ENCODE data around the gene ARHGAP25. TPM values are rescaled to one million over a fixed set of nuclear protein-coding genes. Genes with fewer than 3 reads are reported as not detected.

The ARHGAP25 gene
- total RNA-seq, 4 donors from 2014 or later, result 2.2 to 11.6 (median 7.2) TPM

GRCh38 chr2:68740400-68740914 lies 5.8 kb downstream of the ARHGAP25 start:
- H3K4me1 ChIP-seq, result peaks cover 0 to 12% (median 4%) of the 10 kb centered on the region in 4 donors
- H3K4me3 ChIP-seq, result no peak overlapping the region
- TF ChIP-seq POLR2A (IDR thresholded peaks at IDR 0.05) (no peak), CTCF (IDR thresholded peaks at IDR 0.05) (no peak), POLR2AphosphoS5 (IDR thresholded peaks at IDR 0.05) (no peak), EP300 (IDR thresholded peaks at IDR 0.05; ENCODE audit: low read depth) (no peak)
- intact Hi-C loops (cut with DNase I; ENCODE audit: low total_unique reads) (no loop called here), in situ Hi-C loops (cut with MboI; ENCODE audit: low pct_ligation_motif_present in 1 of 4, low pct_unique_long_range_greater_than_20kb in 1 of 4, low sequenced_read_pairs in 3 of 4) (loop anchor here (10.0 to 25.0 kb wide), 3 partner anchors 164 to 253 kb away; no protein-coding TSS in a partner anchor)
- H3K9me3 ChIP-seq, result no peaks in the 10 kb centered on the region
- H3K27ac ChIP-seq, result peak overlapping the region; percentile 26 to 83 (median 41)
- DNase-seq, result no peak
- no peaks in the 10 kb centered on the region for H3K27me3 ChIP-seq
- 17 to 41% methylated on average over 2 of the region's 2 CpGs for WGBS, 2 donors (ENCODE audit: low coverage in 1 of 2)
- no peaks in the 10 kb centered on the region for H3K36me3 ChIP-seq

- WGBS, 2 donors (ENCODE audit: low coverage in 1 of 2), result 51 to 62% methylated on average over 2 to 3 of the region's 3 CpGs
- intact Hi-C loops (cut with DNase I; ENCODE audit: low total_unique reads), result no loop called here
Measured at GRCh38 chr2:68741238-68741637, 6.6 kb downstream of the ARHGAP25 start.

GRCh38 chr2:68741805-68742306 lies 7.2 kb downstream of the ARHGAP25 start:
- in situ Hi-C loops (cut with MboI; ENCODE audit: low pct_ligation_motif_present in 1 of 4, low pct_unique_long_range_greater_than_20kb in 1 of 4, low sequenced_read_pairs in 3 of 4) (loop anchor here (10.0 to 25.0 kb wide), 3 partner anchors 163 to 255 kb away; no protein-coding TSS in a partner anchor), intact Hi-C loops (cut with DNase I; ENCODE audit: low total_unique reads) (no loop called here)
- Histone ChIP-seq H3K4me3 (no peak overlapping the region), H3K27ac (peak overlapping the region; percentile 28 to 53 (median 49)), H3K36me3 (no peaks in the 10 kb centered on the region), H3K27me3 (no peaks in the 10 kb centered on the region), H3K9me3 (no peaks in the 10 kb centered on the region), H3K4me1 (peaks cover 0 to 12% (median 4%) of the 10 kb centered on the region in 4 donors)
- no peak for TF ChIP-seq CTCF (IDR thresholded peaks at IDR 0.05)
- no peak for TF ChIP-seq POLR2A (IDR thresholded peaks at IDR 0.05)
- no peak for TF ChIP-seq EP300 (IDR thresholded peaks at IDR 0.05; ENCODE audit: low read depth)
- TF ChIP-seq POLR2AphosphoS5 (IDR thresholded peaks at IDR 0.05), result no peak
- DNase-seq, result no peak
- WGBS, 2 donors (ENCODE audit: low coverage in 1 of 2), result 77 to 92% methylated on average over 5 of the region's 5 CpGs

More at GRCh38 chr2:68741238-68741637, 6.6 kb downstream of the ARHGAP25 start:
- Histone ChIP-seq H3K4me1 (peaks cover 0 to 12% (median 4%) of the 10 kb centered on the region in 4 donors), H3K27me3 (no peaks in the 10 kb centered on the region), H3K4me3 (no peak overlapping the region), H3K27ac (peak overlapping the region; percentile 39 to 83 (median 50)), H3K36me3 (no peaks in the 10 kb centered on the region), H3K9me3 (no peaks in the 10 kb centered on the region)
- in situ Hi-C loops (cut with MboI; ENCODE audit: low pct_ligation_motif_present in 1 of 4, low pct_unique_long_range_greater_than_20kb in 1 of 4, low sequenced_read_pairs in 3 of 4), result loop anchor here (10.0 to 25.0 kb wide), 3 partner anchors 164 to 254 kb away; no protein-coding TSS in a partner anchor
- DNase-seq, result no peak
- TF ChIP-seq EP300 (IDR thresholded peaks at IDR 0.05; ENCODE audit: low read depth) (no peak), CTCF (IDR thresholded peaks at IDR 0.05) (no peak), POLR2AphosphoS5 (IDR thresholded peaks at IDR 0.05) (no peak), POLR2A (IDR thresholded peaks at IDR 0.05) (no peak)

GRCh38 chr2:68742626-68743415 lies 8.2 kb downstream of the ARHGAP25 start:
- Histone ChIP-seq H3K27me3 (no peaks in the 10 kb centered on the region), H3K36me3 (no peaks in the 10 kb centered on the region), H3K4me3 (no peak overlapping the region), H3K9me3 (no peaks in the 10 kb centered on the region), H3K27ac (peak overlapping the region; percentile 28 to 53 (median 49)), H3K4me1 (peaks cover 0 to 13% (median 4%) of the 10 kb centered on the region in 4 donors)
- 88% methylated on average over 1 of the region's 1 CpG; no CpG with 5 or more reads in 1 of the 2 donors for WGBS, 2 donors (ENCODE audit: low coverage in 1 of 2)
- intact Hi-C loops (cut with DNase I; ENCODE audit: low total_unique reads) (no loop called here), in situ Hi-C loops (cut with MboI; ENCODE audit: low pct_ligation_motif_present in 1 of 4, low pct_unique_long_range_greater_than_20kb in 1 of 4, low sequenced_read_pairs in 3 of 4) (loop anchor here (10.0 to 25.0 kb wide), 3 partner anchors 162 to 256 kb away; no protein-coding TSS in a partner anchor)
- DNase-seq, result no peak
- TF ChIP-seq POLR2AphosphoS5 (IDR thresholded peaks at IDR 0.05) (peak in 2 of 3 donors; percentile 12 to 29), POLR2A (IDR thresholded peaks at IDR 0.05) (no peak)
